ENCODE data around the gene CSMD2.

Gene CSMD2

GRCh38 chr1:33535334-33535733, 629.7 kb downstream of the CSMD2 start:
- Histone ChIP-seq H3K4me2 (ENCODE audit: insufficient read depth, low read length) (no peak overlapping the region), H3K36me3 (ENCODE audit: insufficient read depth, low read length) (no peaks in the 10 kb centered on the region), H3K27me3 (ENCODE audit: insufficient read depth, low read length, poor library complexity) (no peaks in the 10 kb centered on the region), H2AFZ (ENCODE audit: low read depth, low read length) (no peak overlapping the region), H3K9me3 (ENCODE audit: insufficient read depth, low read length, severe bottlenecking) (no peaks in the 10 kb centered on the region), H4K20me1 (ENCODE audit: insufficient read depth, low read length) (no peaks in the 10 kb centered on the region), H3K27ac (ENCODE audit: low read length) (no peak overlapping the region), H3K79me2 (ENCODE audit: insufficient read depth, low read length) (no peaks in the 10 kb centered on the region), H3K4me1 (ENCODE audit: insufficient read depth, low read length) (no peaks in the 10 kb centered on the region), H3K9ac (ENCODE audit: low read depth, low read length) (no peak overlapping the region), H3K4me3 (ENCODE audit: low read depth in 1 of 2, low read length in 2 of 2) (no peak overlapping the region)
- TF ChIP-seq, protein P1, sequence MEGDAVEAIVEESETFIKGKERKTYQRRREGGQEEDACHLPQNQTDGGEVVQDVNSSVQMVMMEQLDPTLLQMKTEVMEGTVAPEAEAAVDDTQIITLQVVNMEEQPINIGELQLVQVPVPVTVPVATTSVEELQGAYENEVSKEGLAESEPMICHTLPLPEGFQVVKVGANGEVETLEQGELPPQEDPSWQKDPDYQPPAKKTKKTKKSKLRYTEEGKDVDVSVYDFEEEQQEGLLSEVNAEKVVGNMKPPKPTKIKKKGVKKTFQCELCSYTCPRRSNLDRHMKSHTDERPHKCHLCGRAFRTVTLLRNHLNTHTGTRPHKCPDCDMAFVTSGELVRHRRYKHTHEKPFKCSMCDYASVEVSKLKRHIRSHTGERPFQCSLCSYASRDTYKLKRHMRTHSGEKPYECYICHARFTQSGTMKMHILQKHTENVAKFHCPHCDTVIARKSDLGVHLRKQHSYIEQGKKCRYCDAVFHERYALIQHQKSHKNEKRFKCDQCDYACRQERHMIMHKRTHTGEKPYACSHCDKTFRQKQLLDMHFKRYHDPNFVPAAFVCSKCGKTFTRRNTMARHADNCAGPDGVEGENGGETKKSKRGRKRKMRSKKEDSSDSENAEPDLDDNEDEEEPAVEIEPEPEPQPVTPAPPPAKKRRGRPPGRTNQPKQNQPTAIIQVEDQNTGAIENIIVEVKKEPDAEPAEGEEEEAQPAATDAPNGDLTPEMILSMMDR (IDR thresholded peaks at IDR 0.05; ENCODE audit: borderline replicate concordance, extremely low read depth, low read length, poor library complexity, severe bottlenecking): no peak
- no peak for TF ChIP-seq EZH2 (IDR thresholded peaks at IDR 0.05; ENCODE audit: borderline replicate concordance, low read depth, low read length, severe bottlenecking)
- ATAC-seq (ENCODE audit: insufficient read depth, low read depth): no peak
- DNase-seq: no peak

GRCh38 chr1:33532936-33533335, 632.1 kb downstream of the CSMD2 start:
- H3K4me1 ChIP-seq (ENCODE audit: insufficient read depth, low read length): no peaks in the 10 kb centered on the region
- no peak overlapping the region for H3K4me2 ChIP-seq (ENCODE audit: insufficient read depth, low read length)
- H3K27me3 ChIP-seq (ENCODE audit: insufficient read depth, low read length, poor library complexity): no peaks in the 10 kb centered on the region
- no peak overlapping the region for H3K4me3 ChIP-seq (ENCODE audit: low read depth in 1 of 2, low read length in 2 of 2)
- no peaks in the 10 kb centered on the region for H3K9me3 ChIP-seq (ENCODE audit: insufficient read depth, low read length, severe bottlenecking)
- DNase-seq (no peak), ATAC-seq (ENCODE audit: insufficient read depth, low read depth) (no peak)
- no peaks in the 10 kb centered on the region for H3K79me2 ChIP-seq (ENCODE audit: insufficient read depth, low read length)
- no peak overlapping the region for H3K27ac ChIP-seq (ENCODE audit: low read length)
- TF ChIP-seq, protein P1 (IDR thresholded peaks at IDR 0.05; ENCODE audit: borderline replicate concordance, extremely low read depth, low read length, poor library complexity, severe bottlenecking): no peak
- no peak for TF ChIP-seq EZH2 (IDR thresholded peaks at IDR 0.05; ENCODE audit: borderline replicate concordance, low read depth, low read length, severe bottlenecking)
- no peak overlapping the region for H3K9ac ChIP-seq (ENCODE audit: low read depth, low read length)
- H2AFZ ChIP-seq (ENCODE audit: low read depth, low read length): no peak overlapping the region
- no peaks in the 10 kb centered on the region for H3K36me3 ChIP-seq (ENCODE audit: insufficient read depth, low read length)
- H4K20me1 ChIP-seq (ENCODE audit: insufficient read depth, low read length): no peaks in the 10 kb centered on the region

DNA sequence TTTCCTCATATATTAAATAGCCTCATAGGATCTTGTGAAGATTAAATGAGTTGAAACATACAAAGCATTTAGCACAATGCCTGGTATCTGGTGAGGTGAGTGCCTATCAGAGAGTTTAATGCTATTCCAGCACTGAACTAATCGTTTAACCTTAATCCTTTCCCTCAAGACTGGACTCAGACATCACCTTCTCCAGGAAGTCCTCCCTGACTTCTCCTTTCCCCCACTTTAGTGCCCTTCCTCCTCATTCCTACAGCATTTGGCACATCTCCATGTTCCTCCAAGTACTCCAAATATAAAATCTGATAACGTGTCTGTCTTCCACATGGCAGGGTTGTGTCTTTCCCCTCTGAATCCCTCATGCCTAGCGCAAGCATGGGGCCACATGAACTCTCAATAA, 632.8 kb downstream of the CSMD2 start:
- no peak overlapping the region for H3K4me2 ChIP-seq (ENCODE audit: insufficient read depth, low read length)
- ATAC-seq (ENCODE audit: insufficient read depth, low read depth): no peak
- H3K4me3 ChIP-seq (ENCODE audit: low read depth in 1 of 2, low read length in 2 of 2): no peak overlapping the region
- H3K27me3 ChIP-seq (ENCODE audit: insufficient read depth, low read length, poor library complexity): no peaks in the 10 kb centered on the region
- no peaks in the 10 kb centered on the region for H3K4me1 ChIP-seq (ENCODE audit: insufficient read depth, low read length)
- DNase-seq: no peak
- H3K36me3 ChIP-seq (ENCODE audit: insufficient read depth, low read length): no peaks in the 10 kb centered on the region
- no peak for TF ChIP-seq EZH2 (IDR thresholded peaks at IDR 0.05; ENCODE audit: borderline replicate concordance, low read depth, low read length, severe bottlenecking)
- TF ChIP-seq, protein P1 (IDR thresholded peaks at IDR 0.05; ENCODE audit: borderline replicate concordance, extremely low read depth, low read length, poor library complexity, severe bottlenecking): no peak
- H3K9me3 ChIP-seq (ENCODE audit: insufficient read depth, low read length, severe bottlenecking): no peaks in the 10 kb centered on the region
- no peaks in the 10 kb centered on the region for H4K20me1 ChIP-seq (ENCODE audit: insufficient read depth, low read length)
- H3K27ac ChIP-seq (ENCODE audit: low read length): no peak overlapping the region
- H3K79me2 ChIP-seq (ENCODE audit: insufficient read depth, low read length): no peaks in the 10 kb centered on the region
- H2AFZ ChIP-seq (ENCODE audit: low read depth, low read length): no peak overlapping the region
- H3K9ac ChIP-seq (ENCODE audit: low read depth, low read length): no peak overlapping the region

- H3K9me3 ChIP-seq (ENCODE audit: insufficient read depth, low read length, severe bottlenecking): no peaks in the 10 kb centered on the region
- ATAC-seq (ENCODE audit: insufficient read depth, low read depth) (no peak), DNase-seq (no peak)
- no peak overlapping the region for H3K4me2 ChIP-seq (ENCODE audit: insufficient read depth, low read length)
- TF ChIP-seq, protein P1 (IDR thresholded peaks at IDR 0.05; ENCODE audit: borderline replicate concordance, extremely low read depth, low read length, poor library complexity, severe bottlenecking): no peak
- no peak for TF ChIP-seq EZH2 (IDR thresholded peaks at IDR 0.05; ENCODE audit: borderline replicate concordance, low read depth, low read length, severe bottlenecking)
- no peaks in the 10 kb centered on the region for H3K4me1 ChIP-seq (ENCODE audit: insufficient read depth, low read length)
- no peak overlapping the region for H3K9ac ChIP-seq (ENCODE audit: low read depth, low read length)
- H2AFZ ChIP-seq (ENCODE audit: low read depth, low read length): no peak overlapping the region
- H3K79me2 ChIP-seq (ENCODE audit: insufficient read depth, low read length): no peaks in the 10 kb centered on the region
- H3K36me3 ChIP-seq (ENCODE audit: insufficient read depth, low read length): no peaks in the 10 kb centered on the region
- no peak overlapping the region for H3K4me3 ChIP-seq (ENCODE audit: low read depth in 1 of 2, low read length in 2 of 2)
- no peaks in the 10 kb centered on the region for H3K27me3 ChIP-seq (ENCODE audit: insufficient read depth, low read length, poor library complexity)
- no peaks in the 10 kb centered on the region for H4K20me1 ChIP-seq (ENCODE audit: insufficient read depth, low read length)
- H3K27ac ChIP-seq (ENCODE audit: low read length): no peak overlapping the region
Observed at GRCh38 chr1:33529957-33530356, 635.1 kb downstream of the CSMD2 start.
